ENCODE results near the gene GLUD1.
"Not testable (repeated sequence)": the region's sequence is repeated elsewhere in the genome, so short reads cannot be mapped to it uniquely, and the experiment has no call there.

GLUD1 gene

DNA sequence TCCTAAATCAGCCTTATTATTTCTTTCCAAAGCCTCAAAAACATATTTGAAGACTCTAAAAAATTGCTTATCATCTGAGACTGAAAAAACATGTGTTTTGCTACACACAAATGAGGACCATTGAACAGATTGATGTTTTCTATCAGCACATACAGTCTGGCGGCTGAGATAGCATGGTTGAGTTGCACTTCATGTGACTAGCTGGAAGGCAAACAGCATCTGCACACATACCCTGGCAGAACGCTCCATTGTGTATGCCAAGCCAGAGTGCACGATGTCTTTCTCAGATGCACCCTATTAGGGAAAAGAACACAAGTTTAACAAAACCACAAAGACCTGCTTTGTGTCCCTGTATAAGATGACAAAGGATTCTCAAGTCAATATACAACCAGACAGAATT is 41.5 kb downstream of the GLUD1 start:
- DNase-seq: peak in 49 of 56 donors; percentile 8 to 80 (median 57)

DNA sequence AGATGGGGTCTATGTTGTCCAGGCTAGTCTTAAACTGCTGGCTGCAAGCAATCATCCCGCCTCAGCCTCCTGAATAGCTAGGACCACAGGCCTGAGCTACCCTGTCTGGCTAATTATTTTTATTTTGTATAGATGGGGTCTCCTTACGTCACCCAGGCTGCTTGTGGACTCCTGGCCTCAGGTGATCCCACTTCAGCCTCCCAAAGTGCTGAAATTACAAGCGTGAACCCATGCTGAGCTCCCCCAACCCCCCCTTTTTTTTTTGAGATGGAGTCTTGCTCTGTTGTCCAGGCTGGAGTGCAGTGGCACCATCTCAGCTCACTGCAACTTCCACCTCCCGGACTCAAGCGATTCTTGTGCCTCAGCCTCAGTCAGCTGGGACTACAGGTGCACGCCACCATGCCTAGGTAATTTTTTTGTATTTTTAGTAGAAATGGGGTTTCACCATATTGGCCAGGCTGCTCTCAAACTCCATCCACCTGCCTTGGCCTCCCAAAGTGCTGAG is 49.2 kb downstream of the GLUD1 start:
- DNase-seq: no peak

DNA sequence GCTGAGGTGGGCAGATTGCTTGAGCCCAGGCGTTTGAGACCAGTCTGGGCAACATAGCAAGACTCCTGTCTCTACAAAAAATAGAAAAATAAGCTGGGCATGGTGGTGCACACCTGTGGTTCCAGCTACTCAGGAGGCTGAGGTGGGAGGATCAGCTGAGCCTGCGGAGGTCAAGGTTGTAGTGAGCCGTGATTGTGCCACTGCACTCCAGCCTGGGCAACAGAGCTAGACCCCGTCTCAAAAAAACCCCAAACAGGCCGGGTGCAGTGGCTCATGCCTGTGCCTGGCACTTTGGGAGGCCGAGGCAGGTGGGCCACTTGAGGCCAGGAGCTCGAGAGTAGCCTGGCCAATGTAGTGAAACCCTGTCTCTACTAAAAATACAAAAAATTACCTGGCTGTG is 51.1 kb downstream of the GLUD1 start:
- DNase-seq: not testable (repeated sequence)

DNA sequence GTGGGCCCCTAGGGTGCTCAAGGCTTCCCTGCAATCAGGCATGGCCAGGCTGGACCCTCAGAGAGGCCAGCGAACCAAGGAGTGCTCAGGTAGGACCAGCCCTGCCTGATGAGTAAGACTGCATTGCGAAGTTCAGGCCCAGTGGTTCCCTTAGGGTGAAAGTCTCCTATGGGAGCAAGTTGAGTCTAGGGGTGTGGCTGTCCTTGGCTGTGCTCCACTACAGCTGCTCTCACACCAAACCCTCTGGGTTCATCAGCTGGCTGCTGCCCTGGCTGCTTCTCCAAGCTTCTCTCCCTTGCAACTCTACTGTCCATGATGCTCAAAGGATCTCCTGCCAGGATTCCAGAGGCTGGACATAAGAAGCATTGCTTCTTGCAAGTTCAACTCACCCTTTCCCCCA is 55.9 kb downstream of the GLUD1 start:
- DNase-seq: peak in 1 of 56 donors; percentile 10

DNA sequence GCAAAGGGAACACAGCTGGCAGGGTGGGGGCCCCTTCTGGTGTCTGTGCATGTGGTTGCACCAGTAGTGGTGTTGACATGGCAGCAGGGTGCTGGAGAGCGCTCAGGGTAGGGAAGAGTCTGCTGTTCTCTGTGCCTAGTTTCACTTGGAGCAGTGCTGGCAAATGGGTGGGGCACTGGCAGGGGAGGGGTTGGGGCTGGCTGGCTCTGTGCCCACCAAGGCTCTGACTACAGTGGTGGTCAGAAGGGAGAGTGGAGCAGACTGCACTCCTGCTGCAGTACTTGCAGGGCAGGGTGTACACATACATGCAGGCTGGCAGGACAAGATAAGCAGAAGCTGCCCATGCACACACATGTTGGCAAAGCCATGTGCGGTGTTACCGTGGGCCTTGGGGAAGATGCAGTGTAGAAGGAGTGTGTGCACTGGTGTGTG is 56.3 kb downstream of the GLUD1 start:
- peak in 1 of 56 donors; percentile 13 for DNase-seq

DNA sequence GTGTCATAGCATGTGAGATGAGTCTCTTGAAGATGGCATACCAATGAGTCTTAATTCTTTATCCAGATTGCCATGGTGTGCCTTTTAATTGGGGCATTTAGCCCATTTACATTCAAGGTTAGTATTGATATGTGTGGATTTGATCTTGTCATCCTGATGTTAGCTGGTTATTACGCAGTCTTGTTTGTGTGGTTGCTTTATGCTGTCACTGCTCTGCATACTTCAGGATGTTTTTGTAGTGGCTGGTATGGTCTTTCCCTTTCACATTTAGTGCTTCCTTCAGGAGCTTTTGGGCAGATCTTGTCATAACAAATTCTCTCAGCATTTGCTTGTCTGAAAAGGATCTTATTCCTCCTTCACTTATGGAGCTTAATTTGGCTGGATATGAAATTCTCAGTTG is 58.0 kb downstream of the GLUD1 start:
- DNase-seq: no peak

DNA sequence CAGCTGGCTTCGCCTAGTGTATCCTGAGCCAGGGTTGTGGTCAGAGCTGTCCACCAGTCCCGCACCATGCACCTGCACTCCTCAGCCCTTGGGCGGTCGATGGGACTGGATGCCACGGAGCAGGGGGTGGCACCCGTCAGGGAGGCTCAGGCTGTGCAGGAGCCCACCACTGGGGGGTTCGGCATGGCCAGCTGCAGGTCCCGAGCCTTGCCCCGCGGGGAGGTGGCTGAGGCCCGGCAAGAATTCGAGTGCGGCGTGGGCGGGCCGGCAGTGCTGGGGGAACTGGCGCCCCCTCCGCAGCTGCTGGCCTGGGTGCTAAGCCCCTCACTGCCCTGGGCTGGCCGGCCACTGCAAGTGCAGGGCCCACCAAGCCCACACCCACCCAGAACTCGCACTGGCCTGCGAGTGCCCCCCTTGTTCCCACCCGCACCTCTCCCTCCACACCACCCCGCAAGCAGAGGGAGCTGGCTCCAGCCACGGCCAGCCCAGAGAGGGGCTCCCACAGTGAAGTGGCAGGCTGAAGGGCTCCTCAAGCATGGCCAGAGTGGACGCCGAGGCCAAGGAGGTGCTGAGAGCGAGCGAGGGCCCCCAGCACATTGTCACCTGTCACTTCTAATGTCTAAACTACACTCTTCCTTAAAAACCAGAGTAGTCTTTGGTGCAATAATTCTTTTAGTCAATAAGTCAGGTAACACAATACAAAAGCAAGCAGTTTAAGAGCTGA is 63.6 kb downstream of the GLUD1 start:
- DNase-seq: no peak

DNA sequence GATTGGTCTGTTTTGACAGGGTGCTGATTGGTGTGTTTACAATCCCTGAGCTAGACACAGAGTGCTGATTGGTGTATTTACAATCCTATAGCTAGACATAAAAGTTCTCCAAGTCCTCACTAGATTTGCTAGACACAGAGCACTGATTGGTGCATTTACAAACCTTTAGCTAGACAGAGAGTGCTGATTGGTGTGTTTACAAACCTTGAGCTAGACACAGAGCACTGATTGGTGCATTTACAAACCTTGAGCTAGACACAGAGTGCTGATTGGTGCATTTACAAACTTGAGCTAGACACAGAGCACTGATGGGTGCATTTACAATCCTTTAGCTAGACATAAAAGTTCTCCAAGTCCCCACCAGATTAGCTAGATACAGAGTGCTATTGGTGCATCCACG is 64.2 kb downstream of the GLUD1 start:
- DNase-seq: not testable (repeated sequence)

DNA sequence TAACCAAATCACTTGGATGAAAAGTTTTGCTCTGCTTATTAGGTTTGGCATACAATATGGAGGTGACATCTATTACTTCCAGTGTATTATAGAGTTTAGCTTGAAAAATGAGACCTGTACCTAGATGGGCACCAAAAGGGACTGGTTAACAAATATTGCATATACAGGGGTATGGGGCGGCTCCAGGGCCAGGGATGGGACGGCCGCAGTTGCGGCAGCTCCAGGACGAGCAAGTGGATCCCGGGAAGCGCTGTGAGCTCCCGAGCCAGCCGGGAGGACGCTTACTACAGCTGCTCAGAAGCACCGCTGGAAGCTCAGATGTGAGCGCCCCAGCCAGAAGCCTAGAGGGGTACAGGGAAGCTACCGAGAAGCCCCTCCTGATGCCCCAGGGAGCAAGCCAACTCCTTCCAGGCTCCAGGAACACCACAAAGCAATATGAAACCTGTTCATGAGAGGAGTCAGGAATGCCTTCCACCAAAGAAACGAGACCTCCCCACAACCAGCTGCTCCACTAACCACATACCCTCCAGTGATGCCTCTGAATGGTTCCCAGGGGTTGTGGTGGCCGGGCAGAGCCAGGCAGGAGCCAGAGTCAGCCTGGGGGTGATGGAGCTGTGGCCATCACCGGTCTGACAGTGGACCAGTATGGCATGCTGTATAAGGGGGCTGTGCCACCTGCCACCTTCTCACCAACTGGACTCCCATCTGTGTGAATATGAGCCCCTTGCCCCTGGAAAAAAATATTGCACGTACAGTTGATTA is 67.7 kb downstream of the GLUD1 start:
- not testable (repeated sequence) for DNase-seq

DNA sequence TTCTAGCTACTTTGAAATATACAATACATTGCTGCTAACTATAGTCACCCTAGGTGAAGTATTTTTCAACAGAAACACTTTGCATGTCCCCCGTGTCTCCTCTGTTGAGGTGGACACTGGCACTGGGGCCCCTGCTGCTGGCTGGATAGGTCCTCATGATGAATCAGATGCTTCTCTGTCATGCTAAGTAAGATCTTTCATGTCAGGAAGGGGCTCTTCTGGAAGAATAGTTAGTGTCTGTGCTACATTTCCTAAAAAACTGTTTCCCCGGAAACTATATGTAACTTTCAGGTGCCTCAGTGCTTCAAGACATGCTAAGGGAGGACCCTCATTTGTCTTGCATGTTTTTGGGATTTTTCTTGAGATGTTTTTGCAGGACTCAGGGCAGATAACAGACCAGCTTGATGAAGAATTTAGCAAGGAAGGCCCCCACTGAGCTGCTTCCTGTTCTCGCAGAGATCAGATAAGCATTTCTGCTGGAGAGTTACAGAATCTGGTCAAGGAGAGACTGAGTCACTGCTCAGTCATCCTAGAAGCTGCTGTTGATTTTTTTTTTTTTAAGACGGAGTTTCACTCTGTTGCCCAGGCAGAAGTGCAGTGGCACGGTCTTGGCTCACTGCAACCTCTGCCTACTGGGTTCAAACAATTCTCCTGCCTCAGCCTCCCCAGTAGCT is 69.2 kb downstream of the GLUD1 start:
- DNase-seq: not testable (repeated sequence)

DNA sequence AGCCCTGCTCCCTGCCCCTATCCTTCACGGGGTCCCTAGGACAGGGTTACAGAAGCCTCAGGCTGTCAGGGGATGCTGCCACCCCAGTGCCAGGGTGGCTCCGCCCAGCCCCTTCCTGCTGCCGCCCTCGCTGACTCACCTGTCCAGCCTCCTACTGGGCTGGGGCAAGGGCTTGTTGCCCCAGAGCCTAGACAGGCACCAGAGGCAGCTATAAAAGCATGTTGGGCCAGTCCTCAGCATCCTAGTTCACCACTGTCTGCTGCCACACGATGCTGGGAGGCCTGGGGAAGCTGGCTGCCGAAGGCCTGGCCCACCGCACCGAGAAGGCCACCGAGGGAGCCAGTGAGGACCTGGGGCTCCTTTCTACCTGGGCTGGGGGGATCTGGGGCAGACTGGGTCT is 74.6 kb downstream of the GLUD1 start, which contains the start of gene FAM25A:
TSS of gene FAM25A (plus strand) at position 239 of the 400 bp plus-strand sequence. CDS start at position 270, 31 bp downstream.
- not testable (repeated sequence) for DNase-seq

DNA sequence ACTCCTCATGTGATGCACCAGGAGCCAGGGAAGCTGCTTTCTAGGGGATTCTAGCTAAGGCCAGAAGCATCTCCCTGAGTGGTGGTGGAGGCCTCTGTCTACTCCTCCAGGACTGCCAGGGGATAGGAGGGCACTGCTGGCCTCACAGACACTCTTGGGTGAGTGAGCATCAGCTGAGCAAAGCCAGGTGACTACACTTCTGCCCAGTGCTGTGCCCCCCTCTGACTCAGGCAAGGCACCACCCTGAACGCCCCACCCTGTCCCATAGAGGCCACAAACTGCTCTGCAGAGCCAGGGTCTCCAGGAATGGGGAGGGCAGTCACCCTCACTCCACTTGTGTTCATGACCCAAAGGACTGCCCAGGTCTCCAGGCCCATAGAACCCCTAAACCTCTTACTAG is 75.1 kb downstream of the GLUD1 start:
- not testable (repeated sequence) for DNase-seq

DNA sequence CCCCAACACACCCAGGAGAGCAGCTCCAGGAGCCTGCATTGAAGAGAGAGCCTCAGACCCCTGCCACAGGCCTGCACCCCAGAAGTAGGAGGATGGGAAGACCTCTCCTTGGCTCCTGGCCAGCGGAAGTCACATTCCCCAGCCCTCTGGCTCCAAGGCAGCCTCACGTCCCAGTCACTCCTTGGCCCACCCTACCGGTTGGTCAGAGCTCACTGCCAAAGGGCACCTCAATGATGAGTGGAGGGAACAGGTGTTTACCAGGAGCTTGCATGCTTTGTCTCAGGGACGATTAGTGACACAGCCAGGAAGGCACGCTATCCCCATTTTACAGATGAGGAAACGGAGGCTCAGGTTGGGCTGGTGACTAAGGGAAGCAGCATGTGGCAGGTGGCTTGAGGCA is 75.6 kb downstream of the GLUD1 start:
- DNase-seq: not testable (repeated sequence)

DNA sequence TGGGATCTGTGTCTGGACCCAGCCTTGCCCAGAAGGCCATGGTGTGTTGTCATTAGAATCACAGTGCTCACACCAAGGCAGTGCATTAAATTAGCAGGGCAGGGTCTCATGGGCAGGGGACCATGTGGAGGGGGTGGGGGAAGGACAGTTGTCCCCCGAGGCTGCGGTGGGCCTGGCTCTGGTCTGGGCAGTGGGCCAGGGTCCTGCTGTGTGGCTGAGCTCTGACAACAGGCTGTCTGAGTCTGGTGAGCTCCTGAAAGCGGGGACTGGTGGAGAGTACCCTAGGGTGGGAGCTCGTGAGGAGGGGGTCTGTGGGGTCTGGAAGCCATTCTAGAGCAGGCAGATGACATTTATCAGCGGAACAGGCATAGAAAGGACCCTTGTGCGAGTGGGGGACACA is 76.5 kb downstream of the GLUD1 start:
- DNase-seq: not testable (repeated sequence)

DNA sequence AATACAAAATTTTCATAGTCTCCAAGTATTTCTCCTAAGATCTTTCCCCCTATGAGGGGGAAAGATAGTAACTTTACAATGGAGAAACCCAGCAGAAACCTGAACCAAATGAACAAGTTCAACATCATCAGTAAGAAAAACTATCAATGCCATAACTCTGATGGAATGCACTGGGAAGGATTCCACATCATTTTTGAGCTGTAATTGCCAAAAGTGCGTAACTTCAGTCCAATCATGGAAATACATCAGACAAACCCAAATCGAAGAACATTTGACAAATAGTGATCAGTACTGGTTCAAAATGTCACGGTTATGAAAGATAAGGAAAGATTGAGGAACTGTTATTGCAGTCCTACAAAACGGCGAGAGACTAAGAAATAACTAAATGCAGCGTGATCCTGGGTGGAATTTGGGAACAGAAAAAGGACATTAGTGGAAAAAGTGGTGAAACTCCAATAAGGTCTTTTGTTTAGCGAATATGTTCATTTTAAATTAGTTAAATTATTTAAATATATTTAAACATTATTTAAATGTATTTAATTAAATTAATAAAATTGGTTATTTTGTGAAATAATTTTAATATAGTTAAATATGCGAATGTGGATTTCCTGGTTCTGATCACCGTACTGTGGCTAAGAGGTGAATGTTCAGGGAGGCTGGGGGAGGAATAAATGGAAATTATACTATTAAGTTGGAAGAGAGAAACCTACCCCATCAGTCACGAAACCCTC is 79.5 kb downstream of the GLUD1 start:
- not testable (repeated sequence) for DNase-seq

DNA sequence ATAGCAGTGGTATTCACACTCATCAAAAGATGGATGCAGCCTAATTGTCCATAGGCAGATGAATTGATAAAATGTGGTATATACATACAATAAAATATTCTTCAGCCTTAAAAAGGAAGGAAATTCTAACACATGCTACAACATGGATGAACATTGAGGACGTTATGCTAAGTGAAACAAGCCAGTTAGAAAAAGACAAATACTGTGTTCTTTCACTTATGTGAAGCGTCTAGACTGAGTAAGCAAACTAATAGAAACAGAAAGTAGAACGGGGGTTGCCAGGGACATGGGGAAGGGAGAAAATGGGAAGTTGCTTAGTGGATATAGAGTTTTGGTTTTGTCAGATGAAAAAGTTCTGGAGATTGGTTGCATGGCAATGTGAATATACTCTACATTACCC is 81.1 kb downstream of the GLUD1 start:
- not testable (repeated sequence) for DNase-seq

DNA sequence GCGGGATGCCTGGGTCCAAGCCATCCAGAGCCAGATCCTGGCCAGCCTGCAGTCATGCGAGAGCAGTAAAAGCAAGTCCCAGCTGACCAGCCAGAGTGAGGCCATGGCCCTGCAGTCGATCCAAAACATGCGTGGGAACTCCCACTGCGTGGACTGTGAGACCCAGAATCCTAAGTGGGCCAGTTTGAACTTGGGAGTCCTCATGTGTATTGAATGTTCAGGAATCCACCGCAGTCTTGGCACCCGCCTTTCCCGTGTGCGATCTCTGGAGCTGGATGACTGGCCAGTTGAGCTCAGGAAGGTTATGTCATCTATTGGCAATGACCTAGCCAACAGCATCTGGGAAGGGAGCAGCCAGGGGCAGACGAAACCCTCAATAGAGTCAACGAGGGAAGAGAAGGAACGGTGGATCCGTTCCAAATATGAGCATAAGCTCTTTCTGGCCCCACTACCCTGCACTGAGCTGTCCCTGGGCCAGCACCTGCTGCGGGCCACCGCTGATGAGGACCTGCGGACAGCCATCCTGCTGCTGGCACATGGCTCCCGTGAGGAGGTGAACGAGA is 85.4 kb downstream of the GLUD1 start:
- DNase-seq: not testable (repeated sequence)

DNA sequence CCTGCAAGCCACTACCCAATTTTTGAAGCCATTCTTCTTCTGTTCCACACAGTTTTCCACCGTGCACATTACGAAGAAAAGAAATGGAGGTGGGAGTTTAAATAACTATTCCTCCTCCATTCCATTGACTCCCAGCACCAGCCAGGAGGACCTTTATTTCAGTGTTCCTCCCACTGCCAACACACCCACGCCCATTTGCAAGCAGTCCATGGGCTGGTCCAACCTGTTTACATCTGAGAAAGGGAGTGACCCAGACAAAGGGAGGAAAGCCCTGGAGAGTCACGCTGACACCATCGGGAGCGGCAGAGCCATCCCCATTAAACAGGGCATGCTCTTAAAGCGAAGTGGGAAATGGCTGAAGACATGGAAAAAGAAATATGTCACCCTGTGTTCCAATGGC is 86.3 kb downstream of the GLUD1 start:
- not testable (repeated sequence) for DNase-seq

DNA sequence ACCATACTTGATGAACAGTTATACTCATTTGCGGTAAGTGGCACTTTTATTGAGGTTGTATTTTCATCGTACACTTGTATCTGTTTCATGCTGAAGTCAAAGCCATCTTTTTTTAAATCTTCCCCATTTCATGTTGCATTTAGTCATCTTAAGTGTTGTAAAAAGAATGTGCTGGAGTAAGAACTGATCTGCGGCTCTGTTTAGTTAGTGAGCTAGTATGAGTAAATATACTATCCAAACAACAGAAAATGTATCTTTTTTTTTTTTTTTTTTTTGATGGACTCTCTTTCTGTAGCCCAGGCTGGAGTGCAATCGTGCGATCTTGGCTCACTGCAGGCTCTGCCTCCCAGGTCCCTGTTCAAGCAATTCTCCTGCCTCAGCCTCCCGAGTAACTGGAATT is 87.0 kb downstream of the GLUD1 start:
- not testable (repeated sequence) for DNase-seq

DNA sequence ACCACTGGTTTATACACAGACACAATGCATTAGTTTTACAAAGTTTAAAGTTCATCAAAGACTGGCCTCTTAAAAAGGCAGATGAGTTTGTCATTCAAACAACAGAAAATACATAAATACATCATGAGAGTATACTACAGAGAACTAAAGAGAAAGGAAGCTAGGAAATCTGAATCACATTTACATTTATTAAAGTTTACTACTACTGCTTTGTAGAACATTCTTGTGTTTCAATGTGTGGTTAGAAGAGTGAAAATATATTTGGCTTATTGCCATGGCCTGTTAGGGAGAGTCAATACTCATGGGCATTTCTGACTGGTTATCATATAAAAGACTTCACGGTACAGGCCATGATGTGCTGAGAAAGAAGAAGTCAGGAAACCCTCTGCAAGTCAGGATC is 87.5 kb downstream of the GLUD1 start:
- not testable (repeated sequence) for DNase-seq

DNA sequence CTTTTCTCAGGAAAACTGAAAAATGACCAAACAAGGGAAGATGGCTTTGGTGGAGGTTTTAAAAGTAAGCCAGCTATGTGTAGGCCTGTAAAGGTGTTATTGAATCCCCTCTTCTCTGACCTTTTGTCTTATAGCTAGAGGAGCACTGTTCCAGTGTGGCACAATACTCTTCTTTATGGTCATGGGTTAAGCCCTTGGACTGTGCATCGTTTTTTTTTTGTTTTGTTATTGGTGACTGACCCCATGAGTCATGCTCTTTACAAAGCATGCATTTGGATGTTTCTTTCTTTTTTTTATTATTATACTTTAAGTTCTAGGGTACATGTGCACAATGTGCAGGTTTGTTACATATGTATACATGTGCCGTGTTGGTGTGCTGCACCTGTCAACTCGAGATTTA is 94.2 kb downstream of the GLUD1 start:
- DNase-seq: no peak
